GM21526 (cell line): ENCODE results near the gene ADRB2.
A peak's percentile ranks its signal among the peaks of the same experiment; 100 is the strongest.
"Not testable (repeated sequence)": the region's sequence is repeated elsewhere in the genome, so short reads cannot be mapped to it uniquely, and the experiment has no call there.

Experiments
- ATAC-seq: cut with Tn5 transposase; IDR thresholded peaks from one replicate; pipeline ENCODE4 v1.9.1; 2021; ENCODE audit warnings: moderate library complexity; ENCODE audit not compliant: unreplicated experiment, low FRiP score

The ADRB2 gene

DNA sequence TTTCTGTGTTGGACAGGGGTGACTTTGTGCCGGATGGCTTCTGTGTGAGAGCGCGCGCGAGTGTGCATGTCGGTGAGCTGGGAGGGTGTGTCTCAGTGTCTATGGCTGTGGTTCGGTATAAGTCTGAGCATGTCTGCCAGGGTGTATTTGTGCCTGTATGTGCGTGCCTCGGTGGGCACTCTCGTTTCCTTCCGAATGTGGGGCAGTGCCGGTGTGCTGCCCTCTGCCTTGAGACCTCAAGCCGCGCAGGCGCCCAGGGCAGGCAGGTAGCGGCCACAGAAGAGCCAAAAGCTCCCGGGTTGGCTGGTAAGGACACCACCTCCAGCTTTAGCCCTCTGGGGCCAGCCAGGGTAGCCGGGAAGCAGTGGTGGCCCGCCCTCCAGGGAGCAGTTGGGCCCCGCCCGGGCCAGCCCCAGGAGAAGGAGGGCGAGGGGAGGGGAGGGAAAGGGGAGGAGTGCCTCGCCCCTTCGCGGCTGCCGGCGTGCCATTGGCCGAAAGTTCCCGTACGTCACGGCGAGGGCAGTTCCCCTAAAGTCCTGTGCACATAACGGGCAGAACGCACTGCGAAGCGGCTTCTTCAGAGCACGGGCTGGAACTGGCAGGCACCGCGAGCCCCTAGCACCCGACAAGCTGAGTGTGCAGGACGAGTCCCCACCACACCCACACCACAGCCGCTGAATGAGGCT, at the start of gene ADRB2:
TSS of gene ADRB2 (plus strand) at position 559 of the 686 bp plus-strand sequence. CDS start 221 bp downstream, outside the sequence.
- peak; percentile 98 for ATAC-seq

DNA sequence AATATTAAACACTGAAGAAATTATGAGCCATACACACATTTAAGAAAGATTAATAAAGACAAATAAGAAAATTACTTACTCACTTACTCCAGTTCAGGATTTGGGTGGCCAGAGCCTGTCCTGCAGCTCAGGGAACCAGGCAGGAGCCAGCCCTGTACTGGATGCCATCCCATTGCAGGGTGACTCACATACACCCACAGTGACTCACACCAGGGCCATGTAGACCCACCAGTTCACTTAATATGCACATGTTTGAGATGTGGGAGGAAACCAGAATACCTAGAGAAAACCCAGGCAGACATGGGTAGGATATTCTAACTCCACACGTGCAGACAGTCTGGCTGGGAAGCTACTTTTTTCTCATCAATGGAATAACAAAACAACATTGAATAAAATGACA, 49.6 kb upstream of the ADRB2 start:
- no peak for ATAC-seq

DNA sequence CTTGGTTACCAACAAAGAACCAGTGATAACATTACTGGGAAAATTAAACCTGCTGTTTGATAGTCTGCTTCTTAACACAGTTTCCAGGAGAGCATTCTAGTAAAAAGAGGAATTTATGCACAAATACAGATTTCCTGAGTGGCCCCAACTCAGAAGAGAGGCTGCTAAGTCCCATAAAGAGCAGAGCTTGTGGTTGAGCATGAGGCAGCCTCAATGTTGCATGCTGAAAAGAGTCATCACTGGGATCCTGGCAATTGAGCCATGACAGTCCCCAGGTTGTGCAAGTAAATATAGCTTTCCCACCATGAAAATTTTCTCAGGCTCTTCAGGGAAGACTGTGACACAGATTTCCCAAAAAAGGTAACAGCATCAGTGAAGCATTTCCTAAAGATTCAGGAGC, 47.5 kb upstream of the ADRB2 start:
- no peak for ATAC-seq

DNA sequence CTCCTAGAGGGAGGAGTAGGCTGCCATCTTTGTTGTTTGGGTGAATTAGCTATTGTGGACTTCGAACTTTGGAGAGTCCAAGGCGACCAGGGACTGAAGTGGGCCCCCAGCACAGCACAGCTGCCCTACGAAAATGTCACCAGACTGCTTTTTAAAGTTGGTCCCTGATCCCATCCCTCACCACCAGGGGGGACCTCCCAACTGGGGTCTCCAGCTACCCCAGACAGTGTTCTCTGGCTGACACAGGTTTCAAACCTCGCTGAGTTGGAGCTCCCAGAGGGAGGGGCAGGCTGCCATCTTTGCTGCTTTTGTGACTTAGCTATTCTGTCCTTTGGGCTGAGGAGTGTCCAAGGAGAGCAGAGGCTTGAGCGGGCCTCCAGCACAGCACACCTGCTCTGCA, 45.7 kb upstream of the ADRB2 start:
- no peak for ATAC-seq

DNA sequence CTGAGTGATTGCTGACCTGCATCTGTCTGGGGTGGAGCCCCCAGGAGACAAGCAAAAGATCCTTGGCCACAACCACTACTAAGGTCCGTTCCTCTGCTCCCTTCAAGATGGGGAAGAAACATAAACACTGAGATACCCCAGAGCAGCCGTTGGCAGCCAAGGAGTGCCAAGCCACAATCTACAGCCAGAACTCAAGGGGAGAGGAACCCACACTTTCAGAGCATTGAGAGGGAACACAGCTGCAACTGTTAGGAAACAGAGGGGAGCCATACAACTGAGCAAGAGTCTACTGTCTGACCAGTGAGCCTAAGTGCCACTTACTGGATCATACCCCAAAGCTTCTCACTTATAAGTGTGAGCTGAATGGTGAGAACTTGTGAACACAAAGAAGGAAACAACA, 44.6 kb upstream of the ADRB2 start:
- no peak for ATAC-seq

DNA sequence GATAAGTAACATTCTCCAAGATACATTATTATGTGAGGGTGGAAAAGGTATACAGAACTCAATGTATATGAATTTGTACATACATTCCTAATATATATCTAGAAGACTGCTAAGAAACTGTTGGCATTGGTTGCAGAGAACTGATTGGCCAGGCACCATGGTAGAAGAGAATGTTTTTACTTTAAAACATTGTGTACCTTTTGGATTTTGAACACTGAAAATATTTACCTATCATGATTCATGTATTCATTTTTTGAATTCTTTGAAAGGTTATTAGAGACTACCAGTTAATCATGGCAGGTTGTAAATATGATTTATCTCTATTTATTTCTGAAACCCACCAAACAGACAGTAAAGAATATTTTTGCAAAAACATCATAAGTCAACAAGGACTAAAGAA, 41.2 kb upstream of the ADRB2 start:
- ATAC-seq = no peak

DNA sequence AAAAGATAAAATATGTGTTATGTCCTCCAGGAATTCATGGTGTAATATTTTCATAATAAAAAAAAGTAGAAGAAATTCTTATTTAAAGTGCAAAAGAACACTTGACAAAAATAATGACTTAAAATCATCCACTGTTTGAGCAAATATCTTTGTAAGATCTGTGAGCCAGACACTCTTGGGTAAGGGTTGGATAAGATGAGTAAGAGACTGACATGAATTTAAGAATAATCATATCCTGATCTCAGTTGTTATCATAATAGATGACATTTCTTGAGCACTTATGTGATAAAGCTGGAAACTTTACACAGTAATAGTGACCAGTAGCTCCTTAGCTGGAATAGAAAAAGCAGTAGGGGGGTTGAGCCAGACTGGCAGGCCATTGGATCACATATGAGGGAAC, 40.0 kb upstream of the ADRB2 start:
- no peak for ATAC-seq

DNA sequence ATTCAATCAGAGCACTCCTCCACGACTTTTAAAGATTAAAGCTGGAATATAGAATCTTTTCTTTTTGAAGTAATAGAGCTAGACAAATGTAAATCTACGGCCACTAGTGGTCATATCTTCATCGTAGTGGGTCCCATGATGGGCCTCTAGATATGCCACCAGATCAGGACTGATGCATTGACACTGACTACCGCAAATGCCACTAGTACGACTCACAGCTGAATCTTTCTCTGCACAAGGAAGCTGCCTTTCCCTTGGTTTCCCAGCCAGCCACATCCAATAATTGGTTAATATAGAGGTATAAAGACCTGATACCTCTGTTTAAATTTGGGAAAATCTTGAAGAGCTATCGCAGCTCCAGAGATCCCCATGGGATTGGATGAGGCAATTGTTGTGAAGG, 37.8 kb upstream of the ADRB2 start:
- no peak for ATAC-seq

DNA sequence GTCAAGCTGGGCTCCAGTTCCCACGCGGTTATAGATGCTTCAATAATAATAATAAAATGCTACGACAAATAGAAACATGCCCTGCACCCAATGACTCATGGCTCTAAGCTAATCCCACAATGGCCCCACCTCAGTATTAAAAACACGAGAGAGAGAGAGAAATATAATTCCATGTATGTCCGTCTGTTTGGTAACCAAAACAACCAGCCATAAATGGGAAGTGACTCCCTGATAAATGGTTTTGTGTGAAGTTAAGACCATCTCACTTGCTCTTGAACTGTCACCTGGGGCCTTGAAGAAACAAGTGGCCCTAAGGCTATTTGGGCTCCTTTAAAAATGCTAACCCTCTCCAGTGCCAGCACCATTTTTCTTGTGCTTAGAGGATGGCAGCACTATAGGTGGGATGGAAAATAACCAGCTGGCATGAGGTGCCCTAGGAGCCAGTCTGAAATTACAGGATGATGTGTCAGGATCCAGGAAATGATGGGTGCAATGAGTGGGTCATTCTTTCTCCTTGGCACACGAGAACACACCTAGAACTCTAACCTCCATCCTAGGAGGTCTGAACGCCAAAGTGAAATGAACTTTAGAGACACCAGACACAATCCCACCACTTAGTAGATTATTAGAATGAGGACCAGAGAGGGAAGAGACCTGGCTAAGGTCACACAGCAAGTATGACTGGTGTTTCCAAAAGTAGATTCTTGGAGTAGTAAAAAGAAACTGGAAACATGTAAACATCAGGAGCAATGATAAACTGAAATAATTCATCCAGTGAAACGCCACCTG, 35.7 kb upstream of the ADRB2 start:
- ATAC-seq = peak; percentile 19

DNA sequence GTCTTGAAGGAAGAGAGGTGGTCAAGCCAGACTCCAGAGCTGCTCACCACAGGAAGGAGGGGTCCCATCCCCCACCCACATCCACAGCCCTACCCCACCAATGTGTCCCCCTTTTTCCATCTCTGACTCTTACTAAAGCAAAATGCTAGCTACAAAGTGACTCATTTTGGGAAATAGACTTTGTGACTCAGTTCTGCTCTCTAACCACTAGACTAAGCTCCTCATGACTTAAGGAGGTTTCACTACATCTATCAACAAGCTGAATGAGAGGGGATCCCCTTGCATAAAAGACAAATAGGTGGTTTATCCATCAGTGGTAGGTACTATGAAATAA, 35.1 kb upstream of the ADRB2 start:
- peak; percentile 97 for ATAC-seq

DNA sequence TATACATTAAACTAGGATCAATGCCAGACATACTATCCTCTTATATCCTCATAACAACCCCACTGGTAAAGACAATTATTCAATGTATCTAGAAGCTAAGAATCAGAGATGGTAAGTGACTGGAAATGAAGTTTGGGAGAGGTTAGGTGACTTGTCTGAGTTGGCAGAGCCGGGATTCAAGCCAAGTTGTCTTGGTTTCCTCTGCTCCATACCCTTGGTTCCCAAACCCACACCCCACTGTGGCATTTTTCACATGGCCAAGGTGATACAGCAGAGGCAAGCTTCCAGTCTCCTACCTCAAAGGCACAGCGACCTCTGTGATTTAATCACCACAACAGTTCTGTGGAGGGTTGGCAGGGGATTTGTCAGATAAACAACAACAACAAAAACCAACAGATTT, 34.7 kb upstream of the ADRB2 start:
- ATAC-seq = no peak

DNA sequence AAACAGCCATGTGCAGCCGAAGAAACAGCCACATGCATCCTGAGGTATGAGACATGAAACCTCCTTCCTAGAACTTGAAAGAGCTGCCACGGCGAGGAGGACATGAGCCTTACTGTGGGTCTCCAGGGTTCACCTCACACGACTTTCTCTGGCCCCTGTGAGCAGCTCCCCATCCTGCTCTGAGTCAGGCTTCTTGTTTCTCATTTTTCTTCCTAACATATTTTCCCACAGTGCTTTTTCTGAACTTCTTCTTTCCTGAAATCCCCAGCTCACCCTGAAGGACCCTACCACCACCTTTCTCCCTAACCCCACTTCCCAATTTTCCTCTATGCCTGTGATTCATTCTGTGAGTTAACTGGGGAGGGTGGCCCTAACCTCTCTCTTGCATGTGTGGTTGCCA, 33.7 kb upstream of the ADRB2 start:
- no peak for ATAC-seq

DNA sequence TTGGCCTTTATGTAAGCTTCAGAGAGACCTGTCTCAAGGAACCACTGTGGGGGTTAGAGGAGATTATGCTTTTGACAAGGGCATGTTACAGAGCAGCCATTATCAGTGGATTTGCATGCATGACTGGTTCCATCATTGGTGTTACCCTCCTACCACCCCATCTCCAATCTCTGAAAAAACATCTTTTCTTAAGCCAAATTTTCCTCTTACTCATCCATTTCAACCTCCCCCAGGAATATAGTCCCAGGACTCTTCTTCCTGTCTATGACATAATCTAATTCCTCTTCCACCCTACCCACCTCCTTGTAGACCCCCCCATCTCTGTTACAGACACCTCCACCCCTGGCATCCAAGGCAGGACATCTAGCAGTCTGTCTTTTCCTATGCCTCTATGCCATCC, 33.1 kb upstream of the ADRB2 start:
- ATAC-seq = no peak

DNA sequence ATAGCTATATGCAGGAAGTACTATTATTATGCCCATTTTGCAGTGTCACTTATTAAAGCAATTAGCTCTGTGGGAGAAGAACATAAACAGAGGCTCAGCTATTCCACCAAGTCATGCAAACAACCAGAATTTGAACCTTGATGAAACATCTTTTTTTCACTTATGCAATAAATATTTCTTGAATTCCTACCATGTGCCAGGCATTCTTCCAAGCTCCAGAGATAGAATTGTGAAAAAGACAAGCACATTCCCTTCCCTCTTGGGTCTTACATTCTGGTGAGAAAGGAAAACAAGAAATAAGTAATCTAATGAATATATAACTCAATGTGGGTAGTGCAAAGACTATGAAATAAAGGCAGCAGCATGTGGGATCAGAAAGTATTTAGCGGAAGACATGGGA, 32.1 kb upstream of the ADRB2 start:
- ATAC-seq = no peak

DNA sequence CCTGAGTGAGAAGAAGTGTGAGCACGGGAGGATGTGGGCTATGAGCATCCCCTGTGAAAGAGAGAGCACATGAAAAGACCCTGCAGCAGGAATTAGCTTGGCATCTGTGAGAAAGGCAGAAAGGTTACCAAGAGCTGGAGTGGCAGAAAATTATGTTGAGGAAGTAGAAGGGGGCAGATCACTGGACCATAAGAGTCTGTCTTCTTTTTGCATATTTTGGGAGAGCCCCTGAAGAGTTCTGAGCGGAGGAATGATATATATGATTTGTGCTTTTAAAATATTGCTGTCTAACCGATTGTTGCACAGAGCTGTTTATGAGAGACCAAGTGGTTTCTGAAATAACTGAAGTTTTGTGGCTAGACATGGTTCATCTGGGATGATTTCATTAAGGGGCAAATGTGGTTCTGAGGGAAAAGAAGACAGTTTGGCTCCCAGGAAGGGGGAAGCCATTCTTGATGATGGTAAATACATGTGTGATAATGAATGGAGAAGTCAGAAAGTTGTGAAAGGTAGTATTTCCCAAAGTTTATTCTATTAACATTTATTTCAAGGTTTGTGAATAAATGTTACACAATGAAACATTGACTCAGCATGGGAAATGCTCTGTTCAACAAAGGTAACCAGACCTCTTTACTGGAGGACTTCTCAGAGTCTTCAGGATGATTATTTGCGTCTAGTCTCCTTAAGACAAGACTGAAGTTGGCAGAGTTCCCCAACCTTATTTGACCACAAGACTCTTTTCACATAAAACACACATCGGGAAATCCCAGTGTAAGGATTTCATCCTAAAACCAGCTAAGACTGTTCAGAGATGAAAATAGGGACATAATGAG, 31.5 kb upstream of the ADRB2 start:
- ATAC-seq = no peak

DNA sequence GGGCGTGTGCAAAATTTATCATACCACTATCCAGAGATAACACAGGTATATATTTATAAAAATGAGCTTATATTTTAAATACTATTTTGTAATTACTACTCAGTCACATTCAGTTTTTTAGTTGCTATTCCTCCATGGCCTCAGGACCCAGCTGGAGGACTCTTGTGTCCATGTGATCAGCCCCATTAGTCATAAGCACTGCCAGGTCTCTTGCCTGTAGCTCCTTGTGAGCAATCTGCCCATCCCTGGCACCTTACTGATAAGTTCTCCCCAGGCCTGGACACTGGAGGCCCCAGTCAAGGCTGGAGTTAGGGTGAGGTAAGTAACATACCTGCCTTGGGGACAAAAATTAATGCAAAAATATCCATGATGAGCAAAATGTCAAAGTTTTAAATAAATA, 29.5 kb upstream of the ADRB2 start:
- ATAC-seq = no peak

DNA sequence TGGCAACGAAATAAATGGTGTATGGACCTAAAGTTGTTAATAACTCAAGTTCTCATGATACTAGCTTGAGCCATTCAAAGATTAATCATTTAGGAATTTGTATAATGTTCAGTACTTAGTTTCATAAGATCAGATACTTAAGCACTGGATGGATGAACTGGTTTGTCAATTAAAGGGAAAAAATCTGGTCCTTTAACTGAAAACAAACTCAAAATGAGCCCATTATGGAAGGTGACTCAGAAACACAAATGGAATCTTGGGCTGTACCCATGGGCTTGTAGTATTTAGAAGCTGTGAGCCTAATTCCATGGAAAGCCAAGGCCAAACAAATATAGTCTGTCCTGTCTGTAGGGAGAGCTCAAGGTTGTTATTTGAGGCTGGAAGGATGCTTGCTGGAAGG, 27.6 kb upstream of the ADRB2 start:
- no peak for ATAC-seq

DNA sequence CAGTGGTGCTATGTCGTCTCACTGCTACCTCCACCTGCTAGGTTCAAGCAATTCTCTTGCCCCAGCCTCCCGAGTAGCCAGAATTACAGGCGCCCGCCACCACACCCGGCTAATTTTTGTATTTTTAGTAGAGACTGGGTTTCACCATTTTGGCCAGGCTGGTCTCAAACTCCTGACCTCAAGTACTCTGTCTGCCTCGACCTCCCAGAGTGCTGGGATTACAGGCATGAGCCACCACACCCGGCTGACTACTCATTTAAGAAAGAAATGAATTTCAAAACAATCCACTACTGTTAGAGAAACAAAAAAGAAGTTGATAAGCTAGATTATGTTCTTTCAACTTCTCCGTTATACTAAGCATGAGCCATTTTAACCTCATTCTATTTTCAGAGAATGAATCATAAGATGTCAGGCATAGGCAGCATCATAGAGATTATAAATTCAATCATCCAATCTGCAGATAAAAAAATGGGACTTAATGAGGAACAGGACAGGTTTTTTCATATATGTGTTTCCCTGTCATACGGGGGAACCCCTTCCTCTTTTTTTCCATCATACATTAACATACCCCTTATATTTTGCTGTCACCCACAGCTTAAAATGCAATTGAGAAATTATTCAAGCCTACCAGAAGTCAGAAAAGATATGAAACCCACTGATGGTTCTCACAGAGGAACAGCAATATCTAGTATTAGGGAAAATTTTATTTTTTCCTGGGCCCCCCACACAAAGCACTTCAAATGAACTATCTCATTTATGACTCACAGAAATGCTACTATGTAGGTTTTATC, 26.5 kb upstream of the ADRB2 start:
- ATAC-seq = no peak

DNA sequence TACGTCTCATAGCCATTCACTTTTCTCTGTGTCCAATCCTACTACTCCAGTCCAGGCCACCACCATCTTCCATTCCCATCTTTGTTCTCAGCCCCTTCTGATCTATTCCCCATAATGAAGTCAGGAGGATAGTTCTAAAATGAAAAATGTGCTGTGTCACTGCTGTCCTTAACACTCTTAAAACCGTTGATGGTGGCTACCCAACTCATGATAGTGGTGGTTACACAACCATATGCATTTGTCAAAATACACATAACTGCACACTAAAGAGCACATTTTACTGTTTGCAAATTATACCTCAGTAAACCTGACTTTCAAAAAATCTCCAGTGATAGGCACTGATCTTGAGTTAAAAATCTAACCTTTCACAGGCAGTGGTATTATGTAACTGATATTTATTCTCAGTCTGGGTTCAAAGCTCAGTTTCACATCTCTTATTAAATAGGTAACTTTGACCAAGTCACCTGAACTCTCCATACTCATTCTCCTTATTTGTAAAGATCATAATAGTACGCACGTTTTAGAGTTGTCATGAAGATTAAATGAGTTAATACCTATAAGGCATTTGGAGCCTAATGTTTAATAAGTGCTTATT, 24.6 kb upstream of the ADRB2 start:
- ATAC-seq = no peak

DNA sequence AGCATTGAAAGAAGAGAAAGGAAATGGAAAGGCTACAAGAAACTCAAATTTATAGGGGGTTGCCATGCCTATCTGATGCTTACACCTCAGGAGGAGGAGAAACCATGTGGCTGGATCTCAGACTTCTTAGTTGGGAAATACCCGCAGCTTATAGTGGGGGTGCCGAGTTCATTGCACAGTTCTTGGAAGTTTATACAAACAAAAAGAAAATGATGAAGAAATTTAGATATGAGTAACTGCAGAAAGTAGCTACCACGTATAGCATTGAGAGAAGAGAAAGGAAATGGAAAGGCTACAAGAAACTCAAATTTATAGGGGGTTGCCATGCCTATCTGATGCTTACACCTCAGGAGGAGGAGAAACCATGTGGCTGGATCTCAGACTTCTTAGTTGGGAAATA, 23.0 kb upstream of the ADRB2 start:
- not testable (repeated sequence) for ATAC-seq
